ENCODE results near the gene GDPD5. TPM values are rescaled to one million over a fixed set of nuclear protein-coding genes. Genes with fewer than 3 reads are reported as not detected.

The GDPD5 gene
- total RNA-seq, 3 donors from 2014 or later (not counting 1 experiment from before 2014, with no cell fraction given): 49.7 to 95.2 (median 60.2) TPM

GRCh38 chr11:75523189-75523588 is 2.6 kb downstream of the GDPD5 start:
- Histone ChIP-seq H3K27me3 (ENCODE audit: control insufficient read depth, insufficient read depth, low read length) (no peaks in the 10 kb centered on the region), H3K9me3 (ENCODE audit: control insufficient read depth, insufficient read depth, low read length) (no peaks in the 10 kb centered on the region), H3K27ac (ENCODE audit: low read length) (no peak overlapping the region), H3K4me3 (ENCODE audit: low read length) (no peak overlapping the region), H3K36me3 (ENCODE audit: control insufficient read depth, insufficient read depth, low read length) (no peaks in the 10 kb centered on the region), H3K4me1 (ENCODE audit: control insufficient read depth, insufficient read depth, low read length) (peaks cover 31% of the 10 kb centered on the region)
- Mint-ChIP-seq H3K27me3 (ENCODE audit: low read depth in 2 of 2) (peaks cover 9 to 10% of the 10 kb centered on the region in 2 donors), H3K4me1 (peaks cover 18 to 32% of the 10 kb centered on the region in 2 donors), H3K4me3 (peak overlapping the region; percentile 61), H3K9me3 (no peaks in the 10 kb centered on the region), H3K36me3 (no peaks in the 10 kb centered on the region), H3K27ac (no peak overlapping the region)
- no peak for ATAC-seq
- TF ChIP-seq CTCF (IDR thresholded peaks at IDR 0.05): no peak
- intact Hi-C loops (cut with micrococcal nuclease): no loop called here
- peak in 1 of 2 donors; percentile 27 for DNase-seq
- WGBS (ENCODE audit: insufficient coverage): 52% methylated on average over 5 of the region's 5 CpGs

DNA sequence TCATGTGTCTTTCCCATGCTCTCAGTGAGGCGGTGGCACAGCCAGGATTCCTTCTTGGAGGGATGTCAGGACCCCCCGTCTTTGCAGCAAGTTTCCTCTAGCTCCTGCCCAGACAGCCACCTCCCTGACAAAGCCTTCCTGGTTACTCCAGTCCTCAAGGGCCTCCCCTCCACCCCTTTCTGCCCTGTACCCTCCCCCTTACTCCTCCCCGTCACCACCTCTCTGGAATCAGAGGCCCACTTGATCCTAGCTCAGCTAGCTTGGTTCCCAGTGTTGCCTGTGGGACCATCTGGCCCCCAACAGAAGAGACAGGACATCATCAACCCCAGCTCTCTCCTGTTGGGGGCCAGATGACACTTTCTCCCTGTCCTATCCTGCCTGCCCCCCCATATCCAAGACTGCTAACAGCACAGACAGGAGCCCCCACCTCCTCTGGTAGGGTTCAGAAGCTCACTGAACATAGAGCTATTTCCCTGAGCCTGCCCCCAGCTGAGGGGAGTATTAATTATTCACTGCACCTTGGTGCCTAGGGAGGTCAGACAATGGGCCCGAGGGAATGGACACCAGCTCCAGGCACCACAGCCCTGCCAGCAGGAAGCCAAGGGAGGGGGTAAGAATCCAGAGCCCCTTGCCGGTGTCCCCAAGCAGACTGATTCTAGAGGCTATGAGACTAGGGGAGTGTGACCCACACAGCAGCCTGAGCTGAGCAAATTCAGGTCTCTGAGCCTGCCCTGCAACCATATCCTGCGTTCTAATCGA is 3.3 kb downstream of the GDPD5 start:
- Histone ChIP-seq H3K27ac (ENCODE audit: low read length) (no peak overlapping the region), H3K9me3 (ENCODE audit: control insufficient read depth, insufficient read depth, low read length) (no peaks in the 10 kb centered on the region), H3K27me3 (ENCODE audit: control insufficient read depth, insufficient read depth, low read length) (no peaks in the 10 kb centered on the region), H3K4me1 (ENCODE audit: control insufficient read depth, insufficient read depth, low read length) (peaks cover 38% of the 10 kb centered on the region), H3K4me3 (ENCODE audit: low read length) (no peak overlapping the region), H3K36me3 (ENCODE audit: control insufficient read depth, insufficient read depth, low read length) (no peaks in the 10 kb centered on the region)
- no peak for TF ChIP-seq CTCF (IDR thresholded peaks at IDR 0.05)
- DNase-seq (no peak), ATAC-seq (no peak)
- 94% methylated on average over 7 of the region's 7 CpGs for WGBS (ENCODE audit: insufficient coverage)
- H3K27me3 Mint-ChIP-seq (ENCODE audit: low read depth in 2 of 2): peaks cover 9 to 10% of the 10 kb centered on the region in 2 donors
- intact Hi-C loops (cut with micrococcal nuclease): no loop called here
- H3K4me1 Mint-ChIP-seq: peaks cover 23 to 36% of the 10 kb centered on the region in 2 donors
- no peak overlapping the region for H3K4me3 Mint-ChIP-seq
- no peaks in the 10 kb centered on the region for H3K36me3 Mint-ChIP-seq
- H3K27ac Mint-ChIP-seq: no peak overlapping the region
- H3K9me3 Mint-ChIP-seq: no peaks in the 10 kb centered on the region

- H3K9me3 Mint-ChIP-seq: no peaks in the 10 kb centered on the region
- H3K36me3 ChIP-seq (ENCODE audit: control insufficient read depth, insufficient read depth, low read length): no peaks in the 10 kb centered on the region
- peaks cover 46% of the 10 kb centered on the region for H3K4me1 ChIP-seq (ENCODE audit: control insufficient read depth, insufficient read depth, low read length)
Observed at GRCh38 chr11:75520688-75521087, 5.1 kb downstream of the GDPD5 start.

More at GRCh38 chr11:75520688-75521087, 5.1 kb downstream of the GDPD5 start:
- H3K4me3 ChIP-seq (ENCODE audit: low read length): no peak overlapping the region
- no peak overlapping the region for H3K27ac Mint-ChIP-seq
- H3K27ac ChIP-seq (ENCODE audit: low read length): no peak overlapping the region
- no peaks in the 10 kb centered on the region for H3K36me3 Mint-ChIP-seq
- no peaks in the 10 kb centered on the region for H3K9me3 ChIP-seq (ENCODE audit: control insufficient read depth, insufficient read depth, low read length)
- peaks cover 9 to 10% of the 10 kb centered on the region in 2 donors for H3K27me3 Mint-ChIP-seq (ENCODE audit: low read depth in 2 of 2)
- no peak for TF ChIP-seq CTCF (IDR thresholded peaks at IDR 0.05)
- intact Hi-C loops (cut with micrococcal nuclease): no loop called here
- WGBS (ENCODE audit: insufficient coverage): 84% methylated on average over 7 of the region's 7 CpGs
- H3K27me3 ChIP-seq (ENCODE audit: control insufficient read depth, insufficient read depth, low read length): no peaks in the 10 kb centered on the region
- H3K4me3 Mint-ChIP-seq: no peak overlapping the region
- peaks cover 32 to 46% of the 10 kb centered on the region in 2 donors for H3K4me1 Mint-ChIP-seq
- DNase-seq (no peak), ATAC-seq (no peak)

Data from natural killer cell (primary cell).